Ishikawa (cell line): ENCODE data around the gene VTA1.

ENCODE experiments used
- CREB1 ChIP-seq: IDR thresholded peaks from 2 replicates; pipeline ENCODE4 v1.6.1; 2012; ENCODE audit warnings: low read depth
- EP300 ChIP-seq: IDR thresholded peaks from 2 replicates; pipeline ENCODE4 v1.6.1; 2012; ENCODE audit warnings: borderline replicate concordance
- FOXM1 ChIP-seq: IDR thresholded peaks from 2 replicates; pipeline ENCODE4 v1.6.1; 2012; ENCODE audit warnings: low read depth, borderline replicate concordance
- TCF12 ChIP-seq: IDR thresholded peaks from 2 replicates; pipeline ENCODE4 v1.6.1; 2012; ENCODE audit warnings: low read depth
- YY1 ChIP-seq: IDR thresholded peaks from 2 replicates; pipeline ENCODE4 v1.6.1; 2012; ENCODE audit warnings: low read depth
- TF ChIP-seq, protein P1 (sequence below): IDR thresholded peaks from 2 replicates; pipeline ENCODE4 v1.6.1; 2012
- TF ChIP-seq, protein P2 (sequence below): IDR thresholded peaks from 2 replicates; pipeline ENCODE4 v1.6.1; 2012; ENCODE audit warnings: low read depth, mild to moderate bottlenecking

DNA sequence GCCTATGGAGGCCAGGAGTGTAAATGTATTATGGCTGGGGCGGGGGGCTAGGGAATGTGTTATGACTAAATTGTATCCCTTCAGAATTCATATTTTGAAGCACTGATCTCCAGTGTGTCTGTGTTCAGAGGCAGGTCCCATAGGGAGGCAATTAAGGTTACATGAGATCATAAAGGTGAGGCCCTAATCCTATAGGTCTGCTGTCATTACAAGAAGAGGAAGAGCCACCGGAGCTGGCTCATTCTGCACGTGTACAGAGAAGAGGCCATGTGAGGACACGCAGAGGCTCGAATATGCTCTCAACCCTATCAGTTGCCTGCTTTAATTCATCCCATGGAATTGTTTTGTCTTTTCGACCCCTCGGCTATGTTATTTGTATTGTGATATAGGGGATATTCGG lies 76.9 kb downstream of the VTA1 start:
- TF ChIP-seq, protein P1, sequence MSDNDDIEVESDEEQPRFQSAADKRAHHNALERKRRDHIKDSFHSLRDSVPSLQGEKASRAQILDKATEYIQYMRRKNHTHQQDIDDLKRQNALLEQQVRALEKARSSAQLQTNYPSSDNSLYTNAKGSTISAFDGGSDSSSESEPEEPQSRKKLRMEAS = no peak
- TF ChIP-seq EP300 (no peak), CREB1 (no peak), YY1 (no peak), FOXM1 (no peak), TCF12 (no peak)
- TF ChIP-seq, protein P2, sequence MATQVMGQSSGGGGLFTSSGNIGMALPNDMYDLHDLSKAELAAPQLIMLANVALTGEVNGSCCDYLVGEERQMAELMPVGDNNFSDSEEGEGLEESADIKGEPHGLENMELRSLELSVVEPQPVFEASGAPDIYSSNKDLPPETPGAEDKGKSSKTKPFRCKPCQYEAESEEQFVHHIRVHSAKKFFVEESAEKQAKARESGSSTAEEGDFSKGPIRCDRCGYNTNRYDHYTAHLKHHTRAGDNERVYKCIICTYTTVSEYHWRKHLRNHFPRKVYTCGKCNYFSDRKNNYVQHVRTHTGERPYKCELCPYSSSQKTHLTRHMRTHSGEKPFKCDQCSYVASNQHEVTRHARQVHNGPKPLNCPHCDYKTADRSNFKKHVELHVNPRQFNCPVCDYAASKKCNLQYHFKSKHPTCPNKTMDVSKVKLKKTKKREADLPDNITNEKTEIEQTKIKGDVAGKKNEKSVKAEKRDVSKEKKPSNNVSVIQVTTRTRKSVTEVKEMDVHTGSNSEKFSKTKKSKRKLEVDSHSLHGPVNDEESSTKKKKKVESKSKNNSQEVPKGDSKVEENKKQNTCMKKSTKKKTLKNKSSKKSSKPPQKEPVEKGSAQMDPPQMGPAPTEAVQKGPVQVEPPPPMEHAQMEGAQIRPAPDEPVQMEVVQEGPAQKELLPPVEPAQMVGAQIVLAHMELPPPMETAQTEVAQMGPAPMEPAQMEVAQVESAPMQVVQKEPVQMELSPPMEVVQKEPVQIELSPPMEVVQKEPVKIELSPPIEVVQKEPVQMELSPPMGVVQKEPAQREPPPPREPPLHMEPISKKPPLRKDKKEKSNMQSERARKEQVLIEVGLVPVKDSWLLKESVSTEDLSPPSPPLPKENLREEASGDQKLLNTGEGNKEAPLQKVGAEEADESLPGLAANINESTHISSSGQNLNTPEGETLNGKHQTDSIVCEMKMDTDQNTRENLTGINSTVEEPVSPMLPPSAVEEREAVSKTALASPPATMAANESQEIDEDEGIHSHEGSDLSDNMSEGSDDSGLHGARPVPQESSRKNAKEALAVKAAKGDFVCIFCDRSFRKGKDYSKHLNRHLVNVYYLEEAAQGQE = no peak
